DND-41 (cell line): ENCODE data around the gene CYB5R2.

ENCODE experiments used
- ATAC-seq: fragments of 200-7000 bp; cut with Tn5 transposase; 3 replicates; pipeline ENCODE4 v1.9.1; 2021; ENCODE audit warnings: low read depth; ENCODE audit not compliant: insufficient read depth
- DNase-seq: peaks from one replicate; pipeline ENCODE4 v3.0.0-alpha.2; 2020
- H2AFZ ChIP-seq: 2 replicates; pipeline ENCODE4 v1.6.0; 2012; ENCODE audit warnings: low read depth, low read length
- H3K27ac ChIP-seq: 2 replicates; pipeline ENCODE4 v1.5.1; 2012; ENCODE audit warnings: low read length, inconsistent platforms
- H3K27me3 ChIP-seq: fragments of 200-600 bp; sonication (generic); 2 replicates; pipeline ENCODE4 v1.6.0; 2012; ENCODE audit warnings: low read length, mild to moderate bottlenecking, inconsistent platforms; ENCODE audit not compliant: insufficient read depth, poor library complexity
- H3K36me3 ChIP-seq: 2 replicates; pipeline ENCODE4 v1.5.1; 2012; ENCODE audit warnings: low read length, inconsistent platforms; ENCODE audit not compliant: insufficient read depth
- H3K4me1 ChIP-seq: 2 replicates; pipeline ENCODE4 v1.5.1; 2012; ENCODE audit warnings: mild to moderate bottlenecking, low read length; ENCODE audit not compliant: insufficient read depth
- H3K4me2 ChIP-seq: 2 replicates; pipeline ENCODE4 v1.6.0; 2012; ENCODE audit warnings: mild to moderate bottlenecking, moderate library complexity, low read length, inconsistent platforms; ENCODE audit not compliant: insufficient read depth
- H3K4me3 ChIP-seq, 2 experiments: fragments of 200-600 bp in 1 of 2; shearing (Covaris generic) in 1 of 2; 2 replicates each; pipeline ENCODE4 v1.5.1; 2012 to 2016; ENCODE audit warnings: inconsistent platforms in 2 of 2, low read length in 2 of 2, mild to moderate bottlenecking in 2 of 2, low read depth in 1 of 2, moderate library complexity in 1 of 2
- H3K79me2 ChIP-seq: 2 replicates; pipeline ENCODE4 v1.6.0; 2012; ENCODE audit warnings: low read length, inconsistent platforms; ENCODE audit not compliant: insufficient read depth
- H3K9ac ChIP-seq: 2 replicates; pipeline ENCODE4 v1.6.0; 2012; ENCODE audit warnings: low read depth, mild to moderate bottlenecking, inconsistent platforms, low read length, moderate library complexity
- H3K9me3 ChIP-seq: 2 replicates; pipeline ENCODE4 v1.5.1; 2012; ENCODE audit warnings: low read length, moderate library complexity, mild to moderate bottlenecking, inconsistent platforms; ENCODE audit not compliant: insufficient read depth, severe bottlenecking
- H4K20me1 ChIP-seq: 2 replicates; pipeline ENCODE4 v1.6.0; 2012; ENCODE audit warnings: low read length; ENCODE audit not compliant: insufficient read depth
- EZH2 ChIP-seq: IDR thresholded peaks from 3 replicates; pipeline ENCODE4 v1.6.1; 2012; ENCODE audit warnings: borderline replicate concordance, low read depth, mild to moderate bottlenecking, moderate library complexity, low read length, inconsistent platforms; ENCODE audit not compliant: severe bottlenecking
- TF ChIP-seq, protein P1 (sequence below): IDR thresholded peaks from 2 replicates; pipeline ENCODE4 v1.5.1; 2012; ENCODE audit warnings: borderline replicate concordance, low read length, moderate library complexity, mild to moderate bottlenecking; ENCODE audit not compliant: poor library complexity, severe bottlenecking; ENCODE audit errors: extremely low read depth

Gene CYB5R2

DNA sequence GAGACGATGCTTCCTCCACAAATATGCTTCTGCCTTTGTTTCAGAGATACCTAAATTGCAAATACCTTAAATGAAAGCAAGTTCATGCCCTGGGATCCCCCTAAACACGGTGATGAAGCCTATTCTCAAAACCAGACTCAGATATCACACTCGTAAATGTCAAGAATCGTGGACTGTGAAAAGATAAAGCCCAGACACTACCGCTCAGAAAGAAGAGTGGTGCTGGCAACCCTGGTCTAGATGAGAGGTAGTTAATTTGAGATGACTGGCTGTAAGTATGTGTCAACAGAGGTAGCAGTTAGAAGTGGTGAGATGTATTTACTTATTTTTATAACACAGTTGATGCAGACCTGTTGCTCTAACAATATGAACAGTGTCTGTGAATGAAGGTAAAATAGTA, 30.4 kb upstream of the CYB5R2 start:
- ATAC-seq (no peak), DNase-seq (no peak)
- Histone ChIP-seq H3K4me2 (no peak overlapping the region), H3K9me3 (no peaks in the 10 kb centered on the region), H3K27ac (no peak overlapping the region), H4K20me1 (no peaks in the 10 kb centered on the region), H3K36me3 (no peaks in the 10 kb centered on the region), H2AFZ (no peak overlapping the region), H3K4me1 (no peaks in the 10 kb centered on the region), H3K79me2 (no peaks in the 10 kb centered on the region), H3K9ac (no peak overlapping the region), H3K4me3 (no peak overlapping the region), H3K27me3 (peaks cover 3% of the 10 kb centered on the region)
- TF ChIP-seq, protein P1, sequence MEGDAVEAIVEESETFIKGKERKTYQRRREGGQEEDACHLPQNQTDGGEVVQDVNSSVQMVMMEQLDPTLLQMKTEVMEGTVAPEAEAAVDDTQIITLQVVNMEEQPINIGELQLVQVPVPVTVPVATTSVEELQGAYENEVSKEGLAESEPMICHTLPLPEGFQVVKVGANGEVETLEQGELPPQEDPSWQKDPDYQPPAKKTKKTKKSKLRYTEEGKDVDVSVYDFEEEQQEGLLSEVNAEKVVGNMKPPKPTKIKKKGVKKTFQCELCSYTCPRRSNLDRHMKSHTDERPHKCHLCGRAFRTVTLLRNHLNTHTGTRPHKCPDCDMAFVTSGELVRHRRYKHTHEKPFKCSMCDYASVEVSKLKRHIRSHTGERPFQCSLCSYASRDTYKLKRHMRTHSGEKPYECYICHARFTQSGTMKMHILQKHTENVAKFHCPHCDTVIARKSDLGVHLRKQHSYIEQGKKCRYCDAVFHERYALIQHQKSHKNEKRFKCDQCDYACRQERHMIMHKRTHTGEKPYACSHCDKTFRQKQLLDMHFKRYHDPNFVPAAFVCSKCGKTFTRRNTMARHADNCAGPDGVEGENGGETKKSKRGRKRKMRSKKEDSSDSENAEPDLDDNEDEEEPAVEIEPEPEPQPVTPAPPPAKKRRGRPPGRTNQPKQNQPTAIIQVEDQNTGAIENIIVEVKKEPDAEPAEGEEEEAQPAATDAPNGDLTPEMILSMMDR = no peak
- no peak for TF ChIP-seq EZH2

DNA sequence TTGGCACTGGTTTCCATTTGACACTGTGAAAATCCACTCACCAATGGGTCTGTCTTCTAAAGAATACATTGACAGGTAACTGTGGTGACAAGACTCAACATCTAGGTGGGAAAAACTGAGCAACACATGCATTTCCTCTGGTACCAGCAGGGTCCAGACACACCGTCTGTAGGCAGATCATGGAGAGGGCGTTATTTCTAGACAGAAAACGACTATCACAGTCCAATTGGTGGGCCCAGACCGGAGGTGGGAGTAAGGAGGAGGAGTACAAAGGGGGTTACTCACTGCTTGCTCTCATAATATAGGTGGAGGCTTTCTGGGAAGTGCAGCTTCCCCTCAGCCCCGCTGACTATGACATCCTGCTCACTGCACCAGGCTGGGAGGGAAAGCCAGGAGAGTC, 23.1 kb upstream of the CYB5R2 start:
- Histone ChIP-seq H3K4me3 (no peak overlapping the region), H3K79me2 (no peaks in the 10 kb centered on the region), H2AFZ (no peak overlapping the region), H3K4me2 (no peak overlapping the region), H3K36me3 (no peaks in the 10 kb centered on the region), H3K9me3 (no peaks in the 10 kb centered on the region), H4K20me1 (no peaks in the 10 kb centered on the region), H3K27ac (no peak overlapping the region), H3K27me3 (peaks cover 9% of the 10 kb centered on the region), H3K9ac (no peak overlapping the region), H3K4me1 (no peaks in the 10 kb centered on the region)
- TF ChIP-seq, protein P1 = no peak
- no peak for TF ChIP-seq EZH2
- ATAC-seq = no peak
- no peak for DNase-seq

DNA sequence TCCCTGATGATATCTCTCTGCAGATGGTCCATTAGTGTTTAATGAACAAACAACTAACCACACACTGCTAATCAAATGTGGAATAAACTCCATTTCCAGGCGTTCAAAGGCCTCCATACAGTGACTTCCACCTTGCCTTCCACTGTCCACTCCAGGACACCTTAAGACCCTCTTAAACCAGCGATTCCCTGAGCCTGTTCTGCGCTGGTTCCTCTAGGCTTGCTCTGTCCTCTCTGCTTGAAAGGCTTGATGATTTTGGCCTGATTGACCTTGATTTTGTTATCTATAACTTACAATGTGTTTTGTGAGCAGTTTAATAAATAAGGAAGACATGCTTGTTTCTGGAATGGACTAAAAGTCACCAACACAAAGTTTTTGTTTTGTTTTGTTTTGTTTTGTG, 20.9 kb upstream of the CYB5R2 start:
- no peak for ATAC-seq

More for the DNA sequence above, 20.9 kb upstream of the CYB5R2 start:
- Histone ChIP-seq H3K9me3 (no peaks in the 10 kb centered on the region), H3K27me3 (peaks cover 21% of the 10 kb centered on the region), H3K27ac (no peak overlapping the region), H3K4me2 (no peak overlapping the region), H3K79me2 (no peaks in the 10 kb centered on the region), H3K4me3 (no peak overlapping the region), H2AFZ (no peak overlapping the region), H4K20me1 (no peaks in the 10 kb centered on the region), H3K4me1 (no peaks in the 10 kb centered on the region), H3K36me3 (no peaks in the 10 kb centered on the region), H3K9ac (no peak overlapping the region)
- no peak for DNase-seq
- TF ChIP-seq, protein P1 = no peak
- no peak for TF ChIP-seq EZH2
